ENCODE data around the gene DNMT3B. TPM values are rescaled to one million over a fixed set of nuclear protein-coding genes. Genes with fewer than 3 reads are reported as not detected.
"Not testable (repeated sequence)": the region's sequence is repeated elsewhere in the genome, so short reads cannot be mapped to it uniquely, and the experiment has no call there.

Gene DNMT3B
- polyA plus RNA-seq, 4 donors: 6.4 to 9.4 (median 7.9) TPM

GRCh38 chr20:32789896-32790750 is 27.9 kb downstream of the DNMT3B start:
- DNase-seq (ENCODE audit: low read depth in 4 of 4, low spot score in 2 of 4): peak in 2 of 4 donors; percentile 39 to 65

- no peak for DNase-seq (ENCODE audit: low read depth in 4 of 4, low spot score in 2 of 4)
Observed at GRCh38 chr20:32790751-32791057, 28.5 kb downstream of the DNMT3B start.

- DNase-seq (ENCODE audit: low read depth in 4 of 4, low spot score in 2 of 4): no peak
Observed at GRCh38 chr20:32792316-32792715, 30.1 kb downstream of the DNMT3B start.

GRCh38 chr20:32792731-32793458 is 30.7 kb downstream of the DNMT3B start:
- no peak for DNase-seq (ENCODE audit: low read depth in 4 of 4, low spot score in 2 of 4)

- DNase-seq (ENCODE audit: low read depth in 4 of 4, low spot score in 2 of 4): no peak
Observed at GRCh38 chr20:32796383-32796948, 34.3 kb downstream of the DNMT3B start.

- no peak for DNase-seq (ENCODE audit: low read depth in 4 of 4, low spot score in 2 of 4)
Observed at GRCh38 chr20:32796981-32797451, 34.8 kb downstream of the DNMT3B start.

GRCh38 chr20:32797571-32797970 is 35.4 kb downstream of the DNMT3B start:
- DNase-seq (ENCODE audit: low read depth in 4 of 4, low spot score in 2 of 4): not testable (repeated sequence)

- DNase-seq (ENCODE audit: low read depth in 4 of 4, low spot score in 2 of 4): no peak
Observed at GRCh38 chr20:32798046-32798981, 36.1 kb downstream of the DNMT3B start.

- no peak for DNase-seq (ENCODE audit: low read depth in 4 of 4, low spot score in 2 of 4)
Observed at GRCh38 chr20:32803092-32803491, 40.9 kb downstream of the DNMT3B start.

- DNase-seq (ENCODE audit: low read depth in 4 of 4, low spot score in 2 of 4): no peak
Observed at GRCh38 chr20:32804022-32804715, 42.0 kb downstream of the DNMT3B start.

- DNase-seq (ENCODE audit: low read depth in 4 of 4, low spot score in 2 of 4): no peak
Observed at GRCh38 chr20:32804817-32805216, 42.6 kb downstream of the DNMT3B start.

- no peak for DNase-seq (ENCODE audit: low read depth in 4 of 4, low spot score in 2 of 4)
Observed at GRCh38 chr20:32805721-32806120, 43.5 kb downstream of the DNMT3B start.

GRCh38 chr20:32806356-32806755 is 44.2 kb downstream of the DNMT3B start:
- DNase-seq (ENCODE audit: low read depth in 4 of 4, low spot score in 2 of 4): no peak

GRCh38 chr20:32807706-32808105 is 45.5 kb downstream of the DNMT3B start:
- no peak for DNase-seq (ENCODE audit: low read depth in 4 of 4, low spot score in 2 of 4)

GRCh38 chr20:32808438-32808837 is 46.3 kb downstream of the DNMT3B start:
- DNase-seq (ENCODE audit: low read depth in 4 of 4, low spot score in 2 of 4): no peak

GRCh38 chr20:32809907-32810306 is 47.7 kb downstream of the DNMT3B start:
- no peak for DNase-seq (ENCODE audit: low read depth in 4 of 4, low spot score in 2 of 4)

- DNase-seq (ENCODE audit: low read depth in 4 of 4, low spot score in 2 of 4): no peak
Observed at GRCh38 chr20:32810941-32811340, 48.8 kb downstream of the DNMT3B start.

GRCh38 chr20:32811886-32812285 is 49.7 kb downstream of the DNMT3B start:
- no peak for DNase-seq (ENCODE audit: low read depth in 4 of 4, low spot score in 2 of 4)

GRCh38 chr20:32819992-32820697 is 58.0 kb downstream of the DNMT3B start:
- DNase-seq (ENCODE audit: low read depth in 4 of 4, low spot score in 2 of 4): peak; percentile 41 to 62 (median 54)
